HTR-8/SVneo (cell line): ENCODE data around the gene TCIRG1.
A peak's percentile ranks its signal among the peaks of the same experiment; 100 is the strongest.
"Not testable (repeated sequence)": the region's sequence is repeated elsewhere in the genome, so short reads cannot be mapped to it uniquely, and the experiment has no call there.

Experiments
- DNase-seq: peaks from one replicate; pipeline ENCODE4 v3.0.0; 2011; ENCODE audit warnings: low spot score, mixed read lengths; ENCODE audit not compliant: insufficient read length
- FAIRE-seq: peaks from 2 replicates; lab custom pipeline; 2011; peaks lifted over from hg19 to GRCh38; lab: Jason Lieb, UNC

TCIRG1 gene, protein sequence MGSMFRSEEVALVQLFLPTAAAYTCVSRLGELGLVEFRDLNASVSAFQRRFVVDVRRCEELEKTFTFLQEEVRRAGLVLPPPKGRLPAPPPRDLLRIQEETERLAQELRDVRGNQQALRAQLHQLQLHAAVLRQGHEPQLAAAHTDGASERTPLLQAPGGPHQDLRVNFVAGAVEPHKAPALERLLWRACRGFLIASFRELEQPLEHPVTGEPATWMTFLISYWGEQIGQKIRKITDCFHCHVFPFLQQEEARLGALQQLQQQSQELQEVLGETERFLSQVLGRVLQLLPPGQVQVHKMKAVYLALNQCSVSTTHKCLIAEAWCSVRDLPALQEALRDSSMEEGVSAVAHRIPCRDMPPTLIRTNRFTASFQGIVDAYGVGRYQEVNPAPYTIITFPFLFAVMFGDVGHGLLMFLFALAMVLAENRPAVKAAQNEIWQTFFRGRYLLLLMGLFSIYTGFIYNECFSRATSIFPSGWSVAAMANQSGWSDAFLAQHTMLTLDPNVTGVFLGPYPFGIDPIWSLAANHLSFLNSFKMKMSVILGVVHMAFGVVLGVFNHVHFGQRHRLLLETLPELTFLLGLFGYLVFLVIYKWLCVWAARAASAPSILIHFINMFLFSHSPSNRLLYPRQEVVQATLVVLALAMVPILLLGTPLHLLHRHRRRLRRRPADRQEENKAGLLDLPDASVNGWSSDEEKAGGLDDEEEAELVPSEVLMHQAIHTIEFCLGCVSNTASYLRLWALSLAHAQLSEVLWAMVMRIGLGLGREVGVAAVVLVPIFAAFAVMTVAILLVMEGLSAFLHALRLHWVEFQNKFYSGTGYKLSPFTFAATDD

DNA sequence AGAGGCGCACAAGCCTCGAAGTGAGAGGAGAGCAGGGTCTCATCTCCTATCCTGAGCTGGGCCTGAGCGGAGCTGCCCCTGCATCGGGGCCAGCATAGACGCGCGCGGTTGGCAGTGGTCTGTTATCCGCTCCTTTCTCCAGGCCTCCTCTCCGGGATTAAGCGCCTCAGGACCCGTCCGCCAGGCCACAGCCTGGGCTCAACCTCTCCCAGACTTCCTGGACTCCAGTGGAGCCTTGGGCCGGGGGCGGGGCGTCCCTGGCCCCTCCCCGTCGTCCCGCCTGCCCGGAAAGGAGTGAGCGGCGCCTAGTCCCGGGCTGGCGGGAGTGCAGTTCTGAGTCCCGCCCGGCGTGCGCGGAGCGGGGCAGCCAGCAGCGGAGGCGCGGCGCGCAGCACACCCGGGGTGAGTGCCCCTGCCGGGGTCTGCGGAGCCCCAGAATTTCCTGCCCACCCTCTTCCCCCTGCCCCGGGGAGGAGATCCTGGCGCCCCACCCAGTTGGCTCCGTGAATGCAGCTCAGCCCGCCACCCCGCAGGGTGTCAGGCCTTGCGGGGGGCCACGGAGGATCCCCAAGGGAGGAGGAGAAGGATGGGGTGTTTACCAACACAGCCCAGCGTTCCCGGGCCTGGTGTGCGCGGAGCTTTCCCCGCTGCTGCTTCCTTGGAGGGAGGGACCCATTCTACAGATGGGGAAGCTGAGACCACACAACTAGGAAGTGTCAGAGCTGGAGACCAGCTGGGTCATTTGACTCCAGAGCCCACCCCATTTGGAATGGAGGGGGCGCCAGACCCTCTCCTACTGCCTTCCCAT, at the start of gene TCIRG1:
TCIRG1 (plus strand) TSS at position 308 of the 808 bp plus-strand sequence. CDS start 2,247 bp downstream, outside the sequence.
- no peak for FAIRE-seq
- no peak for DNase-seq

DNA sequence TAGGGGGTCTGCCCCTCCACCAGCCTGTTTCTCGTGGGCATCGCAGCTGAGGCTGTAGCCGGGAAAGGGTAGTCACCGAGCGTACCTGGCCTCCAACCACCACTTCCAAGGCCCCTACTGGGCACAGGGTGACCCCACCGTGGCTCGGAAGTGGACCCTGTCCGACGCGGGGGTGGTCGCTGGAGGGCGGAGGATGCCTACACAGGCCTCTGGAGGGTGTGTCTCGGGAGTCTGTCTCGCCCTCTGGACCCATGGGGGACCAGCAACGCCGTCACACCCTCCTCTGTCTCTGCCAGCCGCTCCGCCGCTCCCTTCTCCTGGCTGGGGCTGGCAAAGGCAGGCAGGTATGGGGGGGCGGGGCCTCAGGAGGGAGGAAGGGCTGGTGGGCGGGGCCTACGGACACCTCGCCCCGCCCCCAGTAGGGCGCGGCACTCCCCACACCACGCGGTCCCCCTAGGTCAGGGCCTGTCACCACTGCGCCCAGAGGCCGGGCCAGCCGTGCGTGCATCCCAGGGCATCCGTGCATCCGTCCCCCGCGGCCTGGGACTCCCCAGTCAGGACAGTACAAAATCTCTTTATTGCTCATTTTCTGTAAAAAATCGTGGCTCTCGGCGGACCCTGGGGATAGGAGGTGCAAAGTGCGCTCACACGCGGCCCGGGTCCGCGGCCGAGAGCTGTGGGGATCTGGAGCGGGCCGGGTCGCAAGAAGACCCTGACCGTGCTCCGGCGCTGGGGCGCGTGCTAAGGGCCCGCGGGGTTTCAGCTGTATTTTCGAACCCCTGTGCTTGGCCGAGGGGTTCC, 48.1 kb upstream of the TCIRG1 start:
- not testable (repeated sequence) for FAIRE-seq, DNase-seq

DNA sequence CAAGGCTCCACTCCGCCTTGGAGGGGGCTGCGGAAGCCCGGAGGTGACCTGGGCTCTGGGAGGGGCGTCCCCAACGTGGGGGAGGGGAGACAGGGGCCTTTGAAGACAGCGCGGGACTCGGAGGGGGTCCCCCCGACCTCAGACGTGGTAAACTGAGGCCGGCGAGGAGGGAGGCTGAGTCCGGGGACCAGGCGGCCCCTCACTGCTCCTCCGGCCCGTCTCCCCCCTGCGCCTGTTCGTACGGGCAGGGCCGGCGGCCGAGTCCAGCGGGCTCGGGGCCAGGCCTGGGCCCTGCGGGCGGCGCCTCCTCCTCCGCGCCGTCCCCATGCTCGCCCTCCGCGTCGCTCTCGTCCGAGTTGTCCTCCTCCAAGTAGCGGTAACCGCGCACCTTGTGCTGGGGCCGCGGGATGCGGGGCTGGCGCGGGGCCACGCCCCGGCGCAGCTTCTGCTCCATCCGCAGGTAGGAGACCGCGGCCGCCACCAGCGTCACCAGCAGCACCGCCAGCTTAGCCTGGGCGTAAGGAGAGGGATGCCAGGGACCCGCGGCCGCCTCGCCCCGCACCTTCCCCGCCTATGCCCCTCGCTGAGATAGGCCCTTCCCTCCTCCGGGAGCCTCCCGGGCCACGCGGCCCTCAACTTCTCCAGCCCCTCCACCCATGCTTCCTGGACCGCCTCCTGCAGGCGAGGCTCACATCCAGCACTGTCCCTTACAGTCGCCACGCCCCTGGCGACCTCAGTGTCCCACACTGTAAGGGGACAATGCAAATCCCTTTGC, 47.3 kb upstream of the TCIRG1 start:
- FAIRE-seq = not testable (repeated sequence)

DNA sequence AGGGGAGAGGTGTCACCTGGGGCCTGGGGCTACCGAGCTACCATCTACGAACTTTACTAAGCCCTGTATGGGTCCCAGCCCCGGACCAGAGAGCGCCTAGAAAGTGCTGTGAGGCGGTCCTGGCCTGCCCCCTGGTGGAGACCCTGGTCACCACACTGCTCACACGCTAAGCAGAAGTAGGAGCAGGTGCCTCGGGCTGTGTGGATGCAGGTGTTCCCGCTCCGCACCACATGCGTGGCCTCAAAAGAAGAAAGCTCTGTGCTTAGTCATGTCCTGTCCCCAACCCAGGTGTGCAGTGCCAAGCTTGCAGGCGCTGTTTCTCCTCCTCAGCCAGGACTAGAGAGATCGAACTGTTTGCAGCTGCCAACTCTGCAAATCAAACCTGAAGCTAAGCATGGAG, 45.0 kb upstream of the TCIRG1 start:
- FAIRE-seq = not testable (repeated sequence)

More for the DNA sequence above, 47.3 kb upstream of the TCIRG1 start:
- DNase-seq = not testable (repeated sequence)

DNA sequence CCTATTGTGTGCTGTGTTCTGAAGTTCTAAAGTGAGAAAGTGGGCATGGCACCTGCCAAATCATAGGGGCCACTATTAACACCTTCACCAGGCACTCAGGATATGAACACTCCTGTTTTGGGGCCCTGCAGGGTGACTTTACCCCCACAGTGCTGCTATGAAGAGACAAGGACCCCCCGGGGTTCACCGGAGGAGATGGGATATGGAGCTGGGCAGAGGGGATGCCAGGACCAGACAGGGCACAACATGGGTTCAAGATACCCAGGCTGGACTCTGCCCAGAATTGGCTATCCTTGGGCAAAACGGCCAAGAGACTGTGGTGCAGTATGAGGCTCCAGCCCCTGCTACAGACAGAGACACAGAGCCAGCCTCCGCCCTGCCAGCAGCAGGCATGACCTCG, 44.4 kb upstream of the TCIRG1 start:
- not testable (repeated sequence) for DNase-seq, FAIRE-seq

More for the DNA sequence above, 45.0 kb upstream of the TCIRG1 start:
- DNase-seq = not testable (repeated sequence)

DNA sequence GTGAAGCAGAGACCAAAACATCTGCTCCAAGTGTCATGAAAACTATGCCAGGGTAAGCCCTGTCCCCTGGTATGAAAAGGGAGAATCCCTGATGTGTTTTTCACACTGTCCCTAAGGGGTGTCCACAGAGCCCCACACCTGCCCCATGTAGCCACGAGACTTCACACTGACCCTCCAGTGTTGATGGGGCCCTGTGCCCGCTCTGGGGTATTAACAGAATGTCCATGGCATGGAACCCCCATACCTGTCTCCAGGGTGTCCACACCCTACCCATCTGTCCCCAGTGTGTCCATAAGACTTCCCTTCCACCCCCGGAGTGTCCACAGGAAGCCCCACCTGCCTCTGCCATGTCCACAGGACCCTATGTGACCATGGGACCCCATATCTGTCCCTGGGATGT, 43.7 kb upstream of the TCIRG1 start:
- not testable (repeated sequence) for FAIRE-seq

DNA sequence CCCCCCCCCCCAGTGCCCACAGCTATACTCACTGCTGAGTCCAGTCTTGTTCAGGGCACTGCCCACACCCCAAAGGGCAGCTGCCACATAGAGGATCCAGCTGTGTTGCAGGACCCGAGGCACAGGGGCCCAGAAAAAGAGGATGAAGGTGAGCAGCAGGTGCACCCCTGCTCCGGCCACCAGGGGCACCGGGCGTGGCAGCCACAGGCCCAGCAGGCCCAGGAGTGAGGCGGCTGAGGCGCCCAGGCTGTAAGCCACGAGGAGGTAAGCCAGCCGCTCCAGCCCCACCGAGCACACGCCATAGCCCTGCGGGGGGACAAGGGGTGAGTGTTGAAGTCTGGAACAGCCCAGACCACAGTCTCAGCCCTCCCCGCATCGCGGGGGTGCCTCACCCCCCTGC, 43.2 kb upstream of the TCIRG1 start:
- DNase-seq, FAIRE-seq: not testable (repeated sequence)

More for the DNA sequence above, 43.7 kb upstream of the TCIRG1 start:
- not testable (repeated sequence) for DNase-seq

DNA sequence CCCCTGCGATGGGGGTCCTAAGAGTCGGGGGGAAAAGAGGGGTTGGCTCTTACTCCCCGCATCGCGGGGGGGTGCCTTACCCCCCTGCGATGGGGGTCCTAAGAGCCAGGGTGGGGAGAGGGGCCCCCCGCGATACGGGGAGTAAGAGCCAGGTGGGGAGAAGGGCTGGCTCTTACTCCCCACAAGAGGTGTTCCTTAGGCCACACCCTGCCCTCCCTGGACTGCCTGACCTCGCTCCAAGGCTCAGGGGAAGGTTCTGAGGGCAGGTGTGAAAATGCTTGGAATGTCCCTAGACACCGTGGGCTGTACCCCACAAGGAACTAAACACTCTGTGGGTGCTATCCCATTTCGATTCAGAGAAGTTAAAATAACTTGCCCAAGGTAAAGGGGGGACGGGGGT, 42.8 kb upstream of the TCIRG1 start:
- FAIRE-seq (no peak), DNase-seq (no peak)

DNA sequence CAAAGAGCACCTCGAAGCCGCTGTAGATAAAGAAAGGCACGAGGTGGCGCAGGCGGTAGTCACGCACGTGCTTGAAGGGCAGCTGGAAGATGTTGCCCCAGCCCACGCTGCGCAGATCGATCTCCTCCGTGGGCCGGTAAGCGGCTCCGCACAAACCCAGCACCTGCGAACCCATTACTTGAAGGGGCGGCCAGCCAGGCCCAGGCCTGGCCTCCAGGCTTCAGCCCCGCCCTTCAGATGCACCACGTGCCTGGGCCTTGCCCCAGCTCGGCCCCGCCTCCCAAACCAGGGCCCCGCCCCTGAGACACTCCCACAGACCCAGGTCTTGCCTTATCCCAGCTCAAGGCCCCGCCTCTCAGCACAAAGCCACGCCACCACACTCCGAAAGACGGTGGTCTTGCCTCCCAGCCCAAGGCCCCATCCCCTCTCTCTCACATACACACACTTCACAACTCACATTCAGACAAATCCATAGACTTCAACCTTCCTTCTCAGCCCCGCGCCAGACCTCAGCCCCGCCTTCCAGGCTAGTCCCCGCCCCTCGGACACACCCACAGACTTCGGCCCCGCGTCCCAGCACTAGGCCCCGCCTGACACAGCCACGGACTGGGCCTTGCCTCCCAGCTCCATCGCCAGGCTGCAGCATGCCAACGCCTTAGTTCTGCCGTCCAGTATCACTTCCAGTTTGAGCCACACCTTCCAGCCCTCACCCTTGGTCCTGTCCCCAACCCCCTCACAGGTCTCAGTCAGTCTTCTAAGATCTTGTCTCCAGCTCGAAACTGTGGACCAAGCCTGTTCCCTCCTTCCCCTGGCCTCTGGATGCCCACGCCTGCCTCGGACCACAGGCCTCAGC, 42.0 kb upstream of the TCIRG1 start:
- DNase-seq (no peak), FAIRE-seq (no peak)

DNA sequence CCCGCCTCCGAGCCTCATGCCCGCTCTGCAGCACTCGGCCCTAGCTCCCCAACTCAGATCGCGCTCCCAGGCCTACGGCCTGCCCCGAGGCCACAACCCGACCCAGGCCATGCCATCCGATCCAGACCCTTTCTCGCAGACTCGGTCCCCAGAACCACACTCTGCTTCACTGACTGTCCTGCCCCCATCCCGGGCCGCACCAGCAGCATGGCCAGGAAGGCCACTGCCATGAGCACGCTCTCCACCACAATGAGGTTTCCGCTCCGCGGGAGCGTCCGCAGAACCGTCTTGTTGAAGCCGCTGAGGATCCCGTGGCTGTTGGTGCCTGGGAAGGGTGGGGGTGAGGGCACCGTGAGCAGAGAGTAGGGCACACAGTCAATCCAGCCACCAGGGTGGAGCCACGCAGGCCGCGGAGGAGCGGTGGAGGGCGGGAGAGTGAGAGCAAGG, 41.3 kb upstream of the TCIRG1 start:
- no peak for FAIRE-seq
- no peak for DNase-seq

DNA sequence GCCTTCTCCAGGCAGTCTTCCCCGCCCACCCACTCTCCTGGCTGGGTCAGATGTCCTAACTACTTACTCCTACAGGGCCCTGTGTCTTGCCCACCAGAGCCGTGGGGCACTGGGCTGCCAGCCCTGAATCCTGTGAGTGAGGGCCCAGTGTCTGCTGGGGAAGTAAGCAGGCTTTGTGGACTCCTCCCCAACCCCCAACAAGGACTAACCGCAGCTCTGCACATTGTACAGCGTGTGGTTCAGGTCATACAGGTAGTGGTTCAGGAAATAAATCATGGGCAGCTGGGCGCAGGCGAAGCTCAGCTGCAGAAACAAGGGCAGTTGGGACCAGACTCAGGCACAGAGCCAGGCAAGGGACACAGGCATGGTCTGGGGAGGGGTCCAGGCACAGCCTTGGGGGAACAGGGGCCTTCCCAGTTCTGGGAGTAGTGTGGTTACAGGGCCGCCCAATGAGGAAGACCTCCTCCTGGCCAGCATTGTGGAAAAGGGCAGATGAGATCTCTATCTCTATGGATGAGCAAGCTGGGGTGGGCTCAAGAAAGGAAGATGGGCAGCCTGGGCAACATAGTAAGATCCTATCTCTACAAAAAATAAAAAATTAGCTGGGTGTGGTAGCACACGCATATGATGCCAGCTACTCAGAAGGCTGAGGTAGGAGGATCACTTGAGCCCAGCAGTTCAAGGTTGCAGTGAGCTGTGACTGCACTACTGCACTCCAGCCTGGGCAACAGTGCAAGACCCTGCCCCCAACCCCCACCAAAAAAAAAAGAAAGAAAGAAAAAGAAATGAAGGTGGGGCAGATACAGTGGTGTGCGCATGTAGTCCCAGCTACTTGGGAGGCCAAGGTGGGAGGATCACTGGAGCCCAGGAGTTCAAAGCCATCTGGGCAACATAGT, 40.4 kb upstream of the TCIRG1 start:
- DNase-seq (no peak), FAIRE-seq (no peak)

DNA sequence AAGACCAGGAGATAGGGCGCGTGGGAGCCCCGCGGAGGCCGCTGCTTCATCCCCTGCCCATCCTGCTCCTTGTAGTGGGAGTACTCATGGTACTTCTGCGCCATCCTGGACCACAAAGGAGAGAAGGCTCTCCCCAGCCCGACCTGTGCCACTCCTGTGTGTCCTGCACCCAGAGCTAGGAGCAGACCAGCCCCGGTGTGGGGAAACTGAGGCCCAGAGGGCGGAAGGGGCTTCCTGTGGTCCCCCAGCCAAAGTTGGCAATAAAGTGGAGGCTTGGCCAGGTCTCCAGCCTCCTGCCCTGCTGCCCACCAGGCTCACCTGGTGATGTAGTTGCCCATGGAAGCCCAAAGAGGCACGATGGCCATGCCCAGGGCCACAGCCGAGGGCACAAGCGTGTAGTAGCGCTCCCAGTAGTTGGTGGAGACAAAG, 39.6 kb upstream of the TCIRG1 start:
- FAIRE-seq (no peak), DNase-seq (no peak)

DNA sequence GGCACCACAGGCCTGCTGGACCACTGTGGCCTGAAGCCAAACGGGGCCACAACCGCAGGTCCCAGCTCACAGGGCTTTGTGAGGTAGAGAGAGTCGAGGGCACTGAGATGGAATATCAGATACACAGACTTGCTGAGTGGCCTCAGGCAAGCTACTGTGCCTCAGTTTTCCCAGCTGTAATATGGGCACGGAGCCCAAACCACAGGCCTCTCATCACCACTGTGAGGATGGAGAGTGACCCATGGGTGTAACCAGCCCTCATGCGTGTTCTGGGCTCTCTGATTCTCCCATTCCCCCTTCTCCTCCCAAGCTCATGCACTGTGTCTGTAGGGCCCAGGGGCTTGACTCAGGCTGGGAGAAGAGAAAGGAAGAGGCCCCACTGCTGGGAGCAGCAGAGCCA, 39.1 kb upstream of the TCIRG1 start:
- DNase-seq (no peak), FAIRE-seq (no peak)

DNA sequence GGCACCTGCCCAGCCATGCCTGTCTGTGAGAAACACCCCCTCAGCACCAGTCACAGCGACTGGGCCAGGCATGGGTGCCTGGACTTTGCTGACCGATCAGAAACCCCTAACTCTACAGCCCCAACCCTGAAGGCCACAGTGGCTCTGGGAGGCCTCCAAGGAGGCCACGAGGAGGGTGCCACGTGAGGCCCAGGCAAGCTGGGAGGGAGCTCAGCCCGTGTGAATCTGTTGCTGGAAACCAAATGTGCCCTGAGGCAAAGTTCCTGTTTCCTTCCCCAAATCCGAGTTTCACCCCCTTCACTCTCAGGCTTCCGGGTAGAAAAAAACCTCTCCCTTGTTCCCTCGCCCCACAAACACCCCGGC, 36.3 kb upstream of the TCIRG1 start:
- FAIRE-seq (no peak), DNase-seq (no peak)

DNA sequence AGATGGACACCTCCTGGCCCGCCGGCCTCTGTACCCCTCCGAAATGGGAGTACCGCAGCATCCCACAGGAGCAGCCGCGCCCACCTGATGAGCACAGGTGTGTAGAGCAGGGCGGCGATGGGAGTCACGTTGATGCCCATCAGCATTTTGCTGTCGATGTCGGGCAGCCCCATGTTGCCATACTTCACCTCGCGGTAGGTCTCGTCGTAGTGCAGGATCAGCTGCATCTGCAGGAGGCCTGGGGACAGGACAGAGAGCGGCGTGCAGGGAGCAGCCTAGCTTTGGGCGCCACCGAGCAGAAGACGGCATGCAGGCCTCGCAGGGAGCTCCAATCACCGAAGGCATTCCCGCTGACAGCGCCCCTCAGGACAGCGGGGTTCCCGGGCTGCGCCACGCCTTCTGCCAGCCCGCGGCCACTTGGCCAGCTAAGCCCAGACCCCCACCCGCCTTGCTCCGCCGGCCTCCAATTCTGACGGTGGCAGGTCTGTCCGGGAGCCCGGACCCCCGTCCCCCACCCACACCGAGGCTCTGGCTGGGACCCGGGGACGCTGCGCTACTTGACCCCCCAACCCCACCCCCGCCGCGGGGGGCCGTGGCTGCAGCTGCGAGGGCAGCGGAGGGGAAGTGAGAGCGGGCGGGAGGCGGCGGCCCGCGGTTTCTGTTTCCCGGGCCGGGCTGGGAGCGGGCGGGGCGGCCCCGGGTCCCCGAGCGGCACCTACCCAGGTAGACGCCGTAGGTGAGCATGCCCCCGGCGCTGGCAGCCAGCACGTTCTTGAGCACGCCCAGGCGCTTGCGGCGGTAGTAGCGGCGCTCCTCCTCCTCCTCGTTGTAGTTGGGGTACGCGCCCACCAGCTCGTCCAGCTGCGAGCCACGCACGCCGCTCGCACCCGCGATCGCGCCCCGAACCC, 35.6 kb upstream of the TCIRG1 start:
- DNase-seq = no peak
- peak; percentile 93 for FAIRE-seq
